Body of pancreas (tissue), 4 donors: ENCODE measurements around the gene PTBP1. TPM values are rescaled to one million over a fixed set of nuclear protein-coding genes. Genes with fewer than 3 reads are reported as not detected.

Source experiments
- ATAC-seq: fragments of 150-250 bp; one replicate; pipeline ENCODE4 v1.9.1; 2016
- DNase-seq, 4 donors: peaks; one replicate each; pipeline ENCODE4 v3.0.0-alpha.2; 2019
- H3K27ac ChIP-seq, 4 donors: fragments of 200-600 bp; sonication (generic); 1 replicate in 3 of 4; 2 replicates in 1 of 4; pipeline versions ENCODE4 v1.5.1 to v1.6.1; 2016 to 2019; ENCODE audit warnings: mild to moderate bottlenecking in 1 of 4, mixed read lengths in 1 of 4, moderate library complexity in 1 of 4
- H3K27me3 ChIP-seq, 2 donors: fragments of 200-600 bp; sonication (generic); one replicate each; pipeline ENCODE4 v1.6.0; 2016; ENCODE audit warnings: mild to moderate bottlenecking in 1 of 2
- H3K36me3 ChIP-seq, 2 donors: fragments of 200-600 bp; sonication (generic); replicated peaks in 1 of 2; 2 replicates each; pipeline ENCODE4 v1.5.1; 2016; ENCODE audit warnings: low read depth in 2 of 2; ENCODE audit not compliant: insufficient read depth in 1 of 2
- H3K4me1 ChIP-seq: fragments of 200-600 bp; sonication (generic); one replicate; pipeline ENCODE4 v1.6.0; 2016
- H3K4me3 ChIP-seq, 2 donors: fragments of 200-600 bp; sonication (generic); 1 replicate in 1 of 2; 2 replicates in 1 of 2; pipeline ENCODE4 v1.5.1; 2016 to 2019
- H3K9me3 ChIP-seq, 3 donors: fragments of 200-600 bp; sonication (generic); 1 replicate in 2 of 3; 2 replicates in 1 of 3; pipeline ENCODE4 v1.5.1; 2016
- CTCF ChIP-seq, 7 experiments: fragments of 450-650 bp in 4 of 7; fragments of 200-600 bp in 3 of 7; sonication (generic) in 3 of 7; IDR thresholded peaks; one replicate each; pipeline ENCODE4 v1.5.1; 2016 to 2019; ENCODE audit warnings: antibody characterized with exemption in 7 of 7
- POLR2A ChIP-seq, 3 donors: fragments of 450-650 bp; IDR thresholded peaks; one replicate each; pipeline ENCODE4 v1.6.1; 2016; ENCODE audit warnings: antibody characterized with exemption in 3 of 3, mild to moderate bottlenecking in 2 of 3
- WGBS, 2 donors: methylation state at CpG; one replicate each; pipeline ENCODE4 v1.1.5; 2017; 5-methylcytosine and 5-hydroxymethylcytosine counted together
- intact Hi-C: fragments of 100-400 bp; cut with DNase I; formaldehyde crosslinking; loops from one replicate; pipeline ENCODE4 v1.15.1; 2023
- total RNA-seq, 2 donors: library from RNA; depleted of rRNA; stranded (reverse); fragments of >200 nt; gene quantifications; one replicate each; pipeline ENCODE4 v1.1.0, GENCODE V29; 2016

PTBP1 gene
- total RNA-seq, 2 donors from 2014 or later = 78.9 to 100 TPM

GRCh38 chr19:795073-795611, 2.1 kb upstream of the PTBP1 start:
- TF ChIP-seq CTCF (IDR thresholded peaks at IDR 0.05) (no peak), POLR2A (IDR thresholded peaks at IDR 0.05) (no peak)
- DNase-seq = no peak

GRCh38 chr19:795691-796581, 1.3 kb upstream of the PTBP1 start:
- TF ChIP-seq POLR2A (IDR thresholded peaks at IDR 0.05) (no peak), CTCF (IDR thresholded peaks at IDR 0.05) (no peak)
- ATAC-seq (no peak), DNase-seq (no peak)
- Histone ChIP-seq H3K27ac (peak overlapping the region in 3 of 4 donors; percentile 73 to 87 (median 75)), H3K4me1 (peaks cover 32% of the 10 kb centered on the region), H3K4me3 (peak overlapping the region; percentile 67 to 80), H3K27me3 (no peaks in the 10 kb centered on the region), H3K9me3 (no peaks in the 10 kb centered on the region), H3K36me3 (no peaks in the 10 kb centered on the region)
- intact Hi-C loops = no loop called here
- WGBS, 2 donors = 45 to 71% methylated on average over 4 to 39 of the region's 39 CpGs

More at GRCh38 chr19:795073-795611, 2.1 kb upstream of the PTBP1 start:
- Histone ChIP-seq H3K4me1 (peaks cover 24% of the 10 kb centered on the region), H3K36me3 (no peaks in the 10 kb centered on the region), H3K9me3 (no peaks in the 10 kb centered on the region), H3K27ac (peak overlapping the region in 3 of 4 donors; percentile 3 to 87 (median 73)), H3K27me3 (no peaks in the 10 kb centered on the region), H3K4me3 (no peak overlapping the region)
- WGBS, 2 donors = 85 to 91% methylated on average over 16 to 28 of the region's 28 CpGs
- intact Hi-C loops = no loop called here
- no peak for ATAC-seq

GRCh38 chr19:797528-798414, 519 bp downstream of the PTBP1 start:
- Histone ChIP-seq H3K9me3 (no peaks in the 10 kb centered on the region), H3K27ac (peak overlapping the region; percentile 97 to 100 (median 98)), H3K36me3 (no peaks in the 10 kb centered on the region), H3K4me3 (peak overlapping the region; percentile 83 to 97), H3K27me3 (no peaks in the 10 kb centered on the region), H3K4me1 (peaks cover 50% of the 10 kb centered on the region)
- intact Hi-C loops = no loop called here
- WGBS, 2 donors = 0 to 1% methylated on average over 7 to 68 of the region's 129 CpGs
- peak; percentile 86 to 92 (median 92) for DNase-seq
- TF ChIP-seq POLR2A (IDR thresholded peaks at IDR 0.05) (peak in 2 of 3 donors; percentile 6 to 20), CTCF (IDR thresholded peaks at IDR 0.05) (peak in 1 of 7 experiments; percentile 40)
- peak; percentile 68 for ATAC-seq

GRCh38 chr19:798415-799075, 1.3 kb downstream of the PTBP1 start:
- Histone ChIP-seq H3K9me3 (no peaks in the 10 kb centered on the region), H3K27ac (peak overlapping the region; percentile 97 to 100 (median 98)), H3K4me3 (peak overlapping the region; percentile 83 to 97), H3K27me3 (no peaks in the 10 kb centered on the region), H3K4me1 (peaks cover 53% of the 10 kb centered on the region), H3K36me3 (no peaks in the 10 kb centered on the region)
- WGBS, 2 donors = 0 to 1% methylated on average over 1 to 43 of the region's 44 CpGs
- TF ChIP-seq CTCF (IDR thresholded peaks at IDR 0.05) (no peak), POLR2A (IDR thresholded peaks at IDR 0.05) (no peak)
- ATAC-seq (no peak), DNase-seq (peak; percentile 58 to 64 (median 61))
- intact Hi-C loops = no loop called here
